Osteoblast (primary cell): ENCODE measurements around the gene ZNF487. TPM values are rescaled to one million over a fixed set of nuclear protein-coding genes. Genes with fewer than 3 reads are reported as not detected.
A peak's percentile ranks its signal among the peaks of the same experiment; 100 is the strongest.

Experiments used
- DNase-seq: peaks from one replicate; pipeline ENCODE4 v3.0.0; 2011; ENCODE audit warnings: low spot score, mixed read lengths; ENCODE audit not compliant: insufficient read length; ENCODE audit errors: missing footprints
- H2AFZ ChIP-seq: 2 replicates; pipeline ENCODE4 v1.6.0; 2011; ENCODE audit warnings: mild to moderate bottlenecking, low read length
- H3K27ac ChIP-seq: 2 replicates; pipeline ENCODE4 v1.5.1; 2011; ENCODE audit warnings: mild to moderate bottlenecking, low read depth, low read length, moderate library complexity
- H3K27me3 ChIP-seq: 2 replicates; pipeline ENCODE4 v1.6.0; 2012; ENCODE audit warnings: mild to moderate bottlenecking, control low read depth, inconsistent platforms, low read length, moderate library complexity; ENCODE audit not compliant: insufficient read depth
- H3K36me3 ChIP-seq: 2 replicates; pipeline ENCODE4 v1.5.1; 2011; ENCODE audit warnings: mild to moderate bottlenecking, low read length, control low read depth, moderate library complexity; ENCODE audit not compliant: insufficient read depth
- H3K4me1 ChIP-seq: 2 replicates; pipeline ENCODE4 v1.5.1; 2011; ENCODE audit warnings: mild to moderate bottlenecking, low read length, control low read depth, moderate library complexity; ENCODE audit not compliant: insufficient read depth
- H3K4me2 ChIP-seq: 2 replicates; pipeline ENCODE4 v1.6.0; 2011; ENCODE audit warnings: mild to moderate bottlenecking, low read length; ENCODE audit not compliant: insufficient read depth
- H3K4me3 ChIP-seq: fragments of 200-600 bp; sonication (generic); 3 replicates; pipeline ENCODE4 v1.5.1; 2012; ENCODE audit warnings: mild to moderate bottlenecking, low read length, inconsistent platforms; ENCODE audit not compliant: insufficient read depth
- H3K79me2 ChIP-seq: 2 replicates; pipeline ENCODE4 v1.6.0; 2012; ENCODE audit warnings: mild to moderate bottlenecking, low read length, control low read depth, inconsistent platforms; ENCODE audit not compliant: insufficient read depth
- H3K9me3 ChIP-seq: 2 replicates; pipeline ENCODE4 v1.5.1; 2011; ENCODE audit warnings: low read depth, low read length, control low read depth
- H4K20me1 ChIP-seq: 2 replicates; pipeline ENCODE4 v1.6.0; 2012; ENCODE audit warnings: mild to moderate bottlenecking, low read length, control low read depth; ENCODE audit not compliant: insufficient read depth
- total RNA-seq: library from RNA; depleted of rRNA; stranded (reverse); fragments of >200 nt; gene quantifications from 2 replicates; pipeline ENCODE4 v1.2.3, GENCODE V29; 2012
- TF ChIP-seq, protein P1 (sequence below): IDR thresholded peaks from 2 replicates; pipeline ENCODE4 v1.5.1; 2011; ENCODE audit warnings: mild to moderate bottlenecking, low read depth, low read length, moderate library complexity; ENCODE audit errors: extremely low read depth

ZNF487 gene
- total RNA-seq, 1 donor, result 8.3 TPM

DNA sequence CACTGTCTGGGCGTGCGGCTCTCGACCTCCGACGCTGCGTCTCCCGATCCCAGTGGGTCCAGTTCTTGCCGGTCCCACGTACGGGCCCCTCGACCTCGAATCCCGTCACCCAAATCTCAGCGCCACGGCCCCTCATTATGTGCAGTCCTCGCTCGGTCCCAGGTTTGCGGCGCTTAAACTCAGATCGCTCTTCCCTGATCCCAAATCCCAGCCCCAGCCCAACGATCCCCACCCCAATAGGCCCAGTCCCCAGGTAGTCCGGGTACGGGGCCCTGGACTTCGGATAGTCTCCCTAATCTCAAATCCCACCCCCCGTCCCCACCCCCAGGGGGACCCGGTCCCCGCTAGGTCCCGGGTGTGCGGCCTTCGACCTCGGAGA lies 28.6 kb upstream of the ZNF487 start:
- H3K9me3 ChIP-seq, result no peaks in the 10 kb centered on the region
- no peaks in the 10 kb centered on the region for H3K36me3 ChIP-seq
- H3K4me3 ChIP-seq, result peak overlapping the region; percentile 91
- H3K27me3 ChIP-seq, result no peaks in the 10 kb centered on the region
- H3K4me2 ChIP-seq, result peak overlapping the region; percentile 83
- H4K20me1 ChIP-seq, result peaks cover 37% of the 10 kb centered on the region
- TF ChIP-seq, protein P1, sequence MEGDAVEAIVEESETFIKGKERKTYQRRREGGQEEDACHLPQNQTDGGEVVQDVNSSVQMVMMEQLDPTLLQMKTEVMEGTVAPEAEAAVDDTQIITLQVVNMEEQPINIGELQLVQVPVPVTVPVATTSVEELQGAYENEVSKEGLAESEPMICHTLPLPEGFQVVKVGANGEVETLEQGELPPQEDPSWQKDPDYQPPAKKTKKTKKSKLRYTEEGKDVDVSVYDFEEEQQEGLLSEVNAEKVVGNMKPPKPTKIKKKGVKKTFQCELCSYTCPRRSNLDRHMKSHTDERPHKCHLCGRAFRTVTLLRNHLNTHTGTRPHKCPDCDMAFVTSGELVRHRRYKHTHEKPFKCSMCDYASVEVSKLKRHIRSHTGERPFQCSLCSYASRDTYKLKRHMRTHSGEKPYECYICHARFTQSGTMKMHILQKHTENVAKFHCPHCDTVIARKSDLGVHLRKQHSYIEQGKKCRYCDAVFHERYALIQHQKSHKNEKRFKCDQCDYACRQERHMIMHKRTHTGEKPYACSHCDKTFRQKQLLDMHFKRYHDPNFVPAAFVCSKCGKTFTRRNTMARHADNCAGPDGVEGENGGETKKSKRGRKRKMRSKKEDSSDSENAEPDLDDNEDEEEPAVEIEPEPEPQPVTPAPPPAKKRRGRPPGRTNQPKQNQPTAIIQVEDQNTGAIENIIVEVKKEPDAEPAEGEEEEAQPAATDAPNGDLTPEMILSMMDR, result no peak
- no peak overlapping the region for H2AFZ ChIP-seq
- no peak for DNase-seq
- H3K4me1 ChIP-seq, result peaks cover 21% of the 10 kb centered on the region
- peaks cover 50% of the 10 kb centered on the region for H3K79me2 ChIP-seq
- H3K27ac ChIP-seq, result peak overlapping the region; percentile 98

DNA sequence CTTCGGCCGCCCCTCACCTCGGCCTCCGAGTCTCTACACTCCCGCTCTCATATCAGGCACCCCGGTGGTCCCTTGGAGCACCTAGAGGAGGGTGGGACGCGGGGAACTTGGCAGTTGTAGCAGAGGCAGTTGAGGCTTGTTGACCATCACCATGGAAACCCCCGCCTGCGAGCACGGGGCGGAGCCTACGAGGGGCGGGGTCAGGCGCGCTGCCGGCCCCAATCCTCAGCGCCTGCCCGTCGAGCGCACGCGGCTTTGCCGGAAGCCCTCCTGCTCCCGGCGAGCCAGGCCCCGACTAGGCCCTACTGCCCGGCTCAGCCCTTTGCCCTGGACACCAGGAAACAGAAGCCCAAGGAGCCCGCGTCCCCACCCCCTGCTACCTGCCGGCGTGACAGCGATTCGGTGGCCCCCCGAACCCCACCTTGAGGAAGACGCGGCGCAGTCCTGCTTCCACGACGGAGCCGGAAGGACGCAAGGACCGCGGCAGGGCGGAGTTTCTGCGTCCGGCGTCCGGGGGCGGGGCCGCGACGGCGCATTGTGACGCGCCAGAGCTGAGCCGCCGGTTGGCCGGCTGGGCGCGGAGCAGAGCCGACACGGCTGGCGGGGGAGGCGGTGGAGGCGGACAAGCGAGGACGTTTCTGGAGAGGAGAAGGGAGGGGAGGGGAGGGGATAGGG lies 28.1 kb upstream of the ZNF487 start, which contains the start of gene HNRNPF:
TSS of gene HNRNPF (minus strand) at position 477 of the 675 bp plus-strand sequence. CDS start 21,302 bp downstream, outside the sequence.
- Histone ChIP-seq H3K79me2 (peaks cover 45% of the 10 kb centered on the region), H3K27me3 (no peaks in the 10 kb centered on the region), H3K4me1 (peaks cover 21% of the 10 kb centered on the region), H3K4me3 (peak within 1 kb of the TSS; percentile 91), H3K9me3 (no peaks in the 10 kb centered on the region), H3K36me3 (no peaks in the 10 kb centered on the region), H2AFZ (peak within 1 kb of the TSS; percentile 90), H4K20me1 (peaks cover 32% of the 10 kb centered on the region), H3K27ac (peak within 1 kb of the TSS; percentile 98), H3K4me2 (peak within 1 kb of the TSS; percentile 87)
- DNase-seq, result peak; percentile 99
- TF ChIP-seq, protein P1, result no peak

DNA sequence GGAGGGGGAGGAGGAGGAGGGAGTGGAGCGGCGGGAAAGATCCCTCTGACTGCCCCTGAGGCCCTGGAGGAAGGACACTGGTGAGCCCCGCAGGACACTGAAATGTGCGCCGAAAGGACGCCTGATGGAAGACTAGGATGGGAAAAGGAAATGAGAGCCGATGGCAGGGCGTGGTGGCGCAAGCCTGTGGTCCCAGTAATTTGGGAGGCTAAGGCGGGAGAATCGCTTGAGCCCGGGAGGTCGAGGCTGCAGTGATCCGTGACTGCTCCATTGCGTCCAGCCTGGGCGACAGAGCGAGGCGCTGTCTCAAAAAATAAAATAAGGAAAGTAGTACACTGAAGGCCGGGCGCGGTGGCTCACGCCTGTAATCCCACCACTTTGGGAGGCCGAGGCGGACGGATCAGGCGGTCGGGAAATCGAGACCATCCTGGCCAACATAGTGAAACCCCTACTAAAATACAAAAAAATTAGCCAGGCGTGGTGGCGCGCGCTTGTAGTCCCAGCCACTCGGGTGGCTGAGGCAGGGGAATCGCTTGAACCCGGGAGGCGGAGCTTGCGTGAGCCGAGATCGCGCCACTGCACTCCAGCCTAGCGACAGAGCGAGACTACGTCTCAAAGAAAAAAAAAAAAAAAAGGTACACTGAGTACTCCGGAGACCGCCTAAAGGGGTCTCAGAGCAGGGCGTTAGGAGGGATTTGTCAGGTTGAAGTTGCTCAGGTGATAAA lies 27.4 kb upstream of the ZNF487 start:
- DNase-seq, result no peak
- H4K20me1 ChIP-seq, result peaks cover 25% of the 10 kb centered on the region
- peak overlapping the region; percentile 98 for H3K27ac ChIP-seq
- TF ChIP-seq, protein P1, result no peak
- peaks cover 15% of the 10 kb centered on the region for H3K4me1 ChIP-seq
- H3K4me2 ChIP-seq, result peak overlapping the region; percentile 87
- no peaks in the 10 kb centered on the region for H3K9me3 ChIP-seq
- no peaks in the 10 kb centered on the region for H3K27me3 ChIP-seq
- no peaks in the 10 kb centered on the region for H3K36me3 ChIP-seq
- H3K79me2 ChIP-seq, result peaks cover 38% of the 10 kb centered on the region
- H2AFZ ChIP-seq, result peak overlapping the region; percentile 90
- H3K4me3 ChIP-seq, result peak overlapping the region; percentile 91

DNA sequence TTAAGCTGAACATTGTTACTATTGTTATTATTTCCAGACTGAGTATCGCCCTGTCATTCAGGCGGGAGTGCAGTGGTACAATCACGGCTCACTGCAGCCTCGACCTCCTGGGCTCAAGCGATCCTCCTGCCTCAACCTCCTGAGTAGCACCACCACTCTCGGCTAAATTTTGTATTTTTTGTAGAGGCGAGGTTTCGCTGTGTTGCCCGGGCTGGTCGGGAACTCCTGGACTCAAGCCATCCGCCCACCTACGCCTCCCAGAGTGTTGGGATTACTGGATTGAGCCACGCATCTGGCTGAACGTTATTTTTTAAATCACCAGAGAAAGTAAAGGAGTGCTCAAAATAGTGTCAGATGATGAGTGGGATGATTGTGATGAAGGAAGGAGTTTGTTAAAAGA lies 26.6 kb upstream of the ZNF487 start:
- TF ChIP-seq, protein P1, result no peak
- Histone ChIP-seq H3K27ac (no peak overlapping the region), H3K4me2 (peak overlapping the region; percentile 87)

More for the DNA sequence above, 26.6 kb upstream of the ZNF487 start:
- DNase-seq, result peak; percentile 70
- peaks cover 19% of the 10 kb centered on the region for H4K20me1 ChIP-seq
- no peak overlapping the region for H2AFZ ChIP-seq
- H3K79me2 ChIP-seq, result peaks cover 30% of the 10 kb centered on the region
- H3K36me3 ChIP-seq, result no peaks in the 10 kb centered on the region
- H3K4me1 ChIP-seq, result peaks cover 9% of the 10 kb centered on the region
- no peaks in the 10 kb centered on the region for H3K9me3 ChIP-seq
- no peaks in the 10 kb centered on the region for H3K27me3 ChIP-seq
- H3K4me3 ChIP-seq, result peak overlapping the region; percentile 91
